Activated T-cell treated with anti-CD3 and anti-CD28 coated beads for 1 hour (primary cell): ENCODE data around the gene WWC2.
"Not testable (repeated sequence)": the region's sequence is repeated elsewhere in the genome, so short reads cannot be mapped to it uniquely, and the experiment has no call there.

Experiments used
- DNase-seq: peaks from one replicate; pipeline ENCODE4 v3.0.0-alpha.2; 2020; ENCODE audit warnings: low read depth

The WWC2 gene

DNA sequence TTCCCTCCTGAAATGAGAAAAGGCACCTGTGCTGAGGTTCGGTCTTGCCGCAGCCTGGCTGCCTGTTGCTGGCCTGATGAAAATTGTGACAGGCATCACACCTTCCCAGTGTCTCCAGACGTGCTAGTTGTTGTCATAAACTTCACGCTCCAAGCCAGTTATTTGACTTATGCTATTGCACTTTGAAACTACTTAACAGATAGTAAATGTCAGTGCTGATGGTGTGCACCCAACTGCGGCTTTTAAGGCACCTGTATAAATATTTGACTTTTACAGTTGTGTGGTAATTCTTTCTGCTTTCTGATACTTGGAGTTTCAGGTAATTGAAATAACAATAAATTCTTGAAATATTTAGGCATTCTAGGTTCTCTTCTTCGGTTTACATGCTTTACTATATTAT is 1.8 kb downstream of the WWC2 start:
- no peak for DNase-seq

DNA sequence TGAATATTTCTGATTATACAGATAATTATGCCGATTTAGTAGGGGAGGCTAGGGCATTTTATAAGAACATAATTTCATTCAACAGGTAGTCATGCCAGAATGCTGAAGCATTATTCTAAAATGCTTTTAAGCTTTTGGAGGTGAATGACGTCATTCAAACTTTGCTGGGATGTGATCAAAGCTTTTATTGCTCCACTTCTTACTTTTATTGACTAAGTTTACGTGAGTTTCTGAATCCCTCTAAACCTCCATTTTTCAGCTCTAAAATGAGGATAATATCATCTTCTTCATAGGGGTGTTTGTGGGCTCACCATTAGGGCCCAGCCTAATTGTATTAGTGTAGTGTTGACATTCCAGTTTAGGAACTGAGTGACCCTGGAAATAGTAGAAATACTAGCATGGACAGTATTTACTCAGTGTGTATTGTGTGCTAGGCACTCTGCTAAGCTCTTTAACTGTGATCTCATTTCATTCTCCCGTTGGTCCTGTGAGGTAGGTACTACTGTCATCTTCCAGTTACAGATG is 3.0 kb downstream of the WWC2 start:
- DNase-seq, result no peak

DNA sequence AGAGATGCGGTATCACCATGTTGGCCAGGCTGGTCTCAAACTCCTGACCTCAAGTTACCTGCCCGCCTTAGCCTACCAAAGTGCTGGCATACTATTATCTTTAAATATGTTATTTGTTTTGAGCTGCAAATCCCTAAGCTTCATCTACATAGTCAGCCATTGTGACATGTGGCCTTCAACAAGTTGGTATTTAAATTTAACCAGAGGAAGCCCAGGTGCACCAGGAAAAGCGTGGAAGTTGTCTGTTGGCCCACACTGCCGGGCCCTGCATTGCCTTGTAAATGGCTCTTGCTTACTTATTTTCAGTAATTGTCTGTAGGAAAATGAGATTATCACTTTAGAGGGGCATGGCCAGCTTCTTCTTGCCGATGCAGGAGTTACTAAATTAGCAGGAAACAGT is 6.0 kb downstream of the WWC2 start:
- DNase-seq, result no peak

DNA sequence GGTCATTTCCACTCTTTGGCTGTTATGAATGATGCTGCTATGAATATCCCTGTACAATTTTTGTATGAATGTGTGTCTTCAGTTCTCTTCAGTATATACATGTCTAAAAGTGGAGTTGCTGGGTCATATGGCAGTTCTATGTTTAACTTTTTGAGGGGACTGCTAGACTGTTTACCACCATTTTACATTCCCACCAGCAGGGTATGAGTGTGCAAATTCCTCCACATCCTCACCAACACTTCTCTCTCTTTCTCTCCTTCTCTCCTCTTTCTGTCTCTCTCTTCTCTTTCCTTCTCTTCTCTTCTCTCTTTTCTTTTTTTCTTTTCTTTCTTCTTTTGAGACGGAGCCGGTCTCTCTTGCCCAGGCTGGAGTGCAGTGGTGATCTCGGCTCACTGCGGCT is 7.8 kb downstream of the WWC2 start:
- no peak for DNase-seq

DNA sequence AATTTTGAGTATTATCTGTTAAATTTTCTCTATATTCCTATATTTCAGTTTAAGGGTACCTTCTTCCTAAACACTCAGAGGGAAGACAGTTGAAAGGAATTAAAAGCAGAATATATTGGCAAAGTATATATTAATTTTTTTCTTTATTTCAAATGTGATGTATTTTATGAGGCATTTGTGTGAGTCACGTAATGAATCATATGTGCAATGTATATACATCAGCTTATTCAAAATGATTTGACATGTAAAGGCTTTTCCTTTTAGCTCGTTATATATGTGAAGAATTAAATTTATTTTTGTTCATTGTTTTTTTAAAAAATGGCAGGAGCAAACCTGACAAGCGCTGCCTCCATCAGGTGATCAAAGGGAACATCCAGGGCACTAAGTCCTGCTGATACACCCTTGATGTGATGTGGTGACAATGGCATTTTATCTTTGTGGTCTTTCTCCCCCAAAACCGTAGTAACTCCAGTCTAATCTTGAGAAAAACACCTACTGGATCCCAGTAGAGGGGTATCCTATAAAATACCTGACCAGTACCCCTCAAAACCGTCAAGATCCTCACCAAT is 8.9 kb downstream of the WWC2 start:
- no peak for DNase-seq

DNA sequence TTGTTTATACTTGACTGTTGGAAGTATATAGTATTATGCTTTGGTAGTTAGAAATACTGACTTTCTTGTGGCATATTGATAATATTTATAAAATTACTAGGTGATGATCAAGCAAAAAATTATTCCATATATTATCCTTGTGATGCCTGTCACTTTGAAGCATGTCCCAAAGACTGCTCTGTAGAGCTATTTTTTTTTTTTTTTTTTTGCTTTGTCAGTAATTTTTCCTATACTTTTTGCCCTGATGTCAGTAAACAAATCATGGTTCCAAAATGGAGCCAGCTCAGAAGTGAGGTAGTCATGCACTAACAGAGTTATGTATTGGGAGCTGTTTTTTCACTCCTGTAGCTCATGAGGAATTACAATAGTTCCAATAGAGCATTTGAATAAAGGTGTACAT is 11.2 kb downstream of the WWC2 start:
- no peak for DNase-seq

DNA sequence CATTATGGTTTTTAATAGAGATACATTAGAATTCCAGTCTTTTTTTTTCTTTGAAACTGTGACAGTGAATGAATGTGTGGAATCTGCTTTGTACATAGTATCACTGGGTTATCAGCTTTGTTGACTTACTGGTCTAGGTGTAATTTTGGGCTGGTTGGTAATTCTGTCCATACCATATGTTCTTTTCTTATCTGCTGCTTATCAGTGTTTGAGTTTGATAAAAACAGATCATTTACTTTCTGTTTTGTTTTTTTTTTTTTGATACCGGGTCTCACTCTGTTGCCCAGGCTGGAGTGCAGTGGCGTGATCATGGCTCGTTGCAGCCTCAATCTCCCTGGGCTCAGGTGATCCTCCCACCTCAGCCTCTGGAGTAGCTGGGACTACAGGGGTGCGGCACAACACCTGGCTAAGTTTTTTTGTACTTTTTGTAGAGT is 12.4 kb downstream of the WWC2 start:
- no peak for DNase-seq

DNA sequence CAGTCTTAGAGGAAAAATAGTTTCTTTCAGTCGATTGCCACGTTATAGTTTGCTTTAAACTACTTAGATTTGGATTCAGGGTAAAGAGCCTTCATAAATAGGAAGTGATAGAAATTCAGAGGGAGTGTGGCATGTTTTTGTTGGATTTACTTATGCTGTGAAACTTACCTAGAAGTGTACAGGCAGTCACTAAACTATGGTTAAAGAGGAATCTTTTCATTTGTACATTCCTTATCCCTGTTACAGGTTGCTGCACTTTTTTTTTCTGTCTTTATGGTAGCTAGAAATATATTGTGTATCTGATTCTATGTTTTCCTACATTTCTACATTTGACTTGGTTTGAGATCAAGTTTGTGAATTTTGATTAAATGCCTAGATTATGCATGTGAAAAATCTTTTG is 19.1 kb downstream of the WWC2 start:
- DNase-seq, result no peak

DNA sequence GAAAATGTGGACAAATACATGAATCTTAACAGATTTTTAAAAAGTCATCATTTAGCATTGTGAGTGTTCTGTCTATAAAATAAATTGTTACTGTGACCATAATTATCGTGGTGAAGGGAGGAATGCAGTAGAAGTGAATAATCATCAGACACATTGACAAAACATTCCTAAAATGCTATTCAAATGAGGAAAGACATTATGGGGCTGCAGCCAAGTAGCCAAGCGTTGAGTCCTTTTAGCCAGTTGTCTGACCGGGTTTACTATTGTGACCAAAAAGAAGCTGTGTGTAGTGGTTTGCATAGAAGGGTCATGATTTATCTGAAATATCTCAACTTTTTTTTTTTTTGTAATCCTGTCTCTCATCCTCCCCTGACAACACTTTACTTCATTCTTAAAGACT is 19.5 kb downstream of the WWC2 start:
- no peak for DNase-seq

DNA sequence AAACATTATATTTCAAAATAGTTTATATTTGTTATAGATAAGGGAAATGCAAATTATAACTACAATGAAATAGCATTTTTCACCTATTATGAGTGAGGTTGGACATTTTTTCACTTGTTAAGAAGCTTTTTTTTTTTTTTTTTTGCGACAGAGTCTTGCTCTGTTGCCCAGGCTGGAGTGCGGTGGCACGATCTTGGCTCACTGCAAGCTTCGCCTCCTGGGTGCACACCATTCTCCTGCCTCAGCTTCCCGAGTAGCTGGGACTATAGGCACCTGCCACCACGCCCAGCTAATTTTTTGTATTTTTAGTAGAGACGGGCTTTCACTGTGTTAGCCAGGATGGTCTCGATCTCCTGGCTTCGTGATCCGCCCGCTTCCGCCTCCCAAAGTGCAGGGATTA is 22.6 kb downstream of the WWC2 start:
- DNase-seq, result not testable (repeated sequence)

DNA sequence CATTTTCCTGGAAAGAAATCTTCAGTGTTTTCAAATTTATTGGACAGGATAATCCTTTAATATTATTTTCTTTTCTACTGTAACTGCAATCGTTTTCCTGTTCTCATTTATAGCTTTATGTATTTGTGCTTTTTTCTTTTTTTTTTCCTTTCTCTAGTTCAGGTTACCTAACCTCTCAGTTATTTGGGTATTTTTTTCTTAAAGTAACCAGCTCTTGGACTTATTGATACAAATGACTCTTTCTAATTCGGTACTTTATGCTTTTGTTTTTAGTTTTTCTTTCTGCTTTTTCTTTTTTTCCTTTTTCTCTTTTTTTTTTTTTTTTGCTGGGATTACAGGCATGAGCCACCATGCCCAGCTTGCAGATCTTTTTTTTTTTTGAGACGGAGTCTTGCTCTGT is 25.2 kb downstream of the WWC2 start:
- no peak for DNase-seq

DNA sequence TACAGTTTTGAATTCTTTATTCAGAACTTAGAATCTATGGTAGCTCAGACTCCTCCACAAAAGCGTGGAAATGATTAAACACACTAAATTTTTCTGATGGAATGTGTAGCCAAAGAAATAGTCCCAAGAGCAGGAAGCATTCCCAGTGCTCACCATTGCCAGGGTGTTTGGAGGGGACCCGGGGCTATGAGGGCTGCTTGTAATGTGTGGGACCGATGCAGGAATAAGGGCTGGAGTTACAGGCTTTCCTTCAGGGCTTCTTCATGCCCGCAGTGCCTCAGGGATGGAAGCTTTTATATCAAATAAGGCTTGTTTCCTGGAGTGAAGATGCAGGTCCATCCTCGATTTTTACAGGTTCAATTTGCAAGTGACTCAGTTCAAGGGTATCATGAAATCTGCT is 25.8 kb downstream of the WWC2 start:
- no peak for DNase-seq

DNA sequence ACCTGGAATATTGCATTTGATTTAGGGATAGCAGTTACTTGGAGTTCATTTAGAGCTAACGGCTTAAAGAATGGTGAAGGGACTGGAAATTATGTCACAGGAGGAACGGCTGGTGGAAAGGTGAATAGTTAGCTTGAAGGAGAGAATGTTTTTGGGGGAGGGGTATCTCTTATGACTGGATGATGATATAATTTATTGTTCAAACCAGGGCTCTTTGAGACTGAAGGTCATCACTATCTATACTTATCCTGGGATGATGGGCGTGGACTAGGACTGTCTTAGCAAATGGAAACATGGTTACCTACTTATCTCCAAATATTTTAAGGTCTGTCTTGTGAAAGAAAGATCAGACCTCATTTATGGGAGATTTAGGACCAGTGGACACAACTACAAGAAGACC is 30.1 kb downstream of the WWC2 start:
- no peak for DNase-seq

DNA sequence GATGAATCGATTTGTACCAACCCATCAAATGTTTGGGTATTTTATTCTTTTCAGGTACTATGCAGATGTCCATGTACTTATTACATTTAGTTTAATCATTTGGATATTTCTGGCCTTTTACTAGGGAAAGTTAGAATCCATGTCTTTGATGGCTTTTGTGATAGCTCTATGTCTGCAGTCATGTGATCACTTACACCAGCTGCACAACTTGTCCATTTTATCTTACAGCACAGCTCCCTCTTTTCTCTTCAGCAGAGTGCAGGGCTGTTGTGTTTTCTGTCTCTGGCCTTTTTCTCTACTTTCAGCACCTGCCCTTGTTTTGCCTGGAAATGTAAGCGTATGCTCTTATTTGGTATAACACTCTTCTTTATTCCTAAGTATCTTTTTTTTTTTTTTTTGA is 30.6 kb downstream of the WWC2 start:
- no peak for DNase-seq

DNA sequence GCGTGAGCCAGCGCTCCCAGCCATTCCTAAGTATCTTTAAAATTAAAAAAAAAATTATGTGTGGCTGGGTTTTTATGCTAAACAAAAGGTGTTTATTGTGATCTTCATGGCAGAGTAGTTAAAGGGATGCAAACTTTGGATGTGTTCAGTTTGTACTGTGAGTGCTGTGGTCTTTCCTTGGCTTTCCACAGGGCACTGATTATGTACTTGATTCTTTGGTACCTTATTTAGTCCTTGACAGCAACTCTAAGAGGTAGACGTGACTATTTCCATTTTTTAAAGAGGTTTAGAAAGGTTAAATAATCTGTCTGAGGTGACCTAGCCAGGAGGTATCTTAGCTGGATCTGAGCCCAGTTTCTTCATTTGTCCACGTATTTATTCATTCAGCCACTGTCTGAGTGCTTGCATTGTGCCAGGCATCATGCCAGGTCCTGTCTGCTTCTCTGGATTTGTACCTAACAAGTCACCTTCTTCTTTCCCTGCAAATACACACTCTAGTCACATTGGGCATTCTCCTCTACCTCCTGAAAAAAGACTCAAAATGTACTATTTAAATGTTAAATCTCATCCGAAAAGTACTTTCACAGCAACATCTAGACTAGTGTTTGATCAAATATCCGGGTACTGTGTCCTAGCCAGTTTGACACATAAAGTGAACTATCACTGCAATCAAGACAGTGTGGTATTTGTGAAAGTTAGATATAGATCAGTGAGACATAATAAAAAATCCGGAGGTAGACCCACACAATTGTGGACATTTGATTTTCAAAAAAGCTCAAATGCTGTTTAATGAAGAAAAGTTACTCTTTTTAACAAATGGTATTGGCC is 31.5 kb downstream of the WWC2 start:
- DNase-seq, result no peak

DNA sequence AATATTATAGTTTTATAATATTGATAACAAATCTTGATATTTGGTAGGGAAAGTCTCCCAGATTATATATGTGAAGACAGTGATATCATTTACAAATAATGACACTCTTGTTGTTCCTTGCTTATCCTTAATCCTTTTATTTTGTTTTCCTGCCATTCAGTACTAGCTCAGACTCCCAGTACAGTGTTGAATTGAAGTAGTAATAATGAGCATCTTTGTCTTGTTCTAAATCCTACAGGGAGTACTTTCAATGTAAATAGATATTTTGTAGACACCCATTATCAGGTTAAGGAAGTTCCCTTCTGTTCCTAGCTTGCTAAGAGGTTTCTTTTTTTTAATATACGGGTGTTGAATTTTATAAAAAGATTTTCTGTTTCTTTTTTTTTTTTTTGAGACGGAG is 33.0 kb downstream of the WWC2 start:
- DNase-seq, result no peak

DNA sequence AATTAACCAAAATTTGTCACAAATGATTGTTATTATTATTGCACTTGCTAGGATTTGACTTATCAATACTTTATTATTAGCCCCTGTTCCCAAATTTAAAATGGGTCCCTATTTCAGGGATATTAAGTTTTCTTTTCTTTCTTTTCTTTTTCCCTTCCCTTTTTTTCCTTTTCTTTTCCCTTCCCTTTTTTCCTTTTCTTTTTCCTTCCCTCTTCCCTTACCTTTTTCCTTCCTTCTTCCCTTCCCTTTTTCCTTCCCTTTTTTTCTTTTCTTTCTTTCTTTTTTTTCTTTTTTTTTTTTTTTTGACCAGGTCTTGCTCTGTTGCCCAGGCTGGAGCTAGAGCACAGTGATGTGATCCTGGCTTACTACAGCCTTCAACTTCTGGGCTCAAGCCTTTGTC is 33.8 kb downstream of the WWC2 start:
- DNase-seq, result no peak

DNA sequence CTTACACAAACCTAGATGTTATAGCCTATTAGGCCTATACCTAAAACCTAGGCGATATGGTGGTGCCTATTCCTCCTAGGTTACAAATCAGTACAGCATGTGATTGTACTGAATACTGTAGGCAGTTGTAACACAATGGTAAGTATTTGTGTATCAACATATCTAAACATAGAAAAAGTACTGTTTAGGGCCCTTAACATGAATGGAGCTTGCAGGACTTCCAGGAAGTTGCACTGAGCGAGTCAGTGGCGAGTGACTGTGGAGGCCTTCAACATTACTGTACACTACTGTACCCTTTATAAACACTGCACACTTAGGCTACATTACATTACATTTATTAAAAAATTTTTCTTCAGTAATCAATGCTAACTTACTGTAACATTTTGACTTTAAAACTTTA is 37.8 kb downstream of the WWC2 start:
- no peak for DNase-seq

DNA sequence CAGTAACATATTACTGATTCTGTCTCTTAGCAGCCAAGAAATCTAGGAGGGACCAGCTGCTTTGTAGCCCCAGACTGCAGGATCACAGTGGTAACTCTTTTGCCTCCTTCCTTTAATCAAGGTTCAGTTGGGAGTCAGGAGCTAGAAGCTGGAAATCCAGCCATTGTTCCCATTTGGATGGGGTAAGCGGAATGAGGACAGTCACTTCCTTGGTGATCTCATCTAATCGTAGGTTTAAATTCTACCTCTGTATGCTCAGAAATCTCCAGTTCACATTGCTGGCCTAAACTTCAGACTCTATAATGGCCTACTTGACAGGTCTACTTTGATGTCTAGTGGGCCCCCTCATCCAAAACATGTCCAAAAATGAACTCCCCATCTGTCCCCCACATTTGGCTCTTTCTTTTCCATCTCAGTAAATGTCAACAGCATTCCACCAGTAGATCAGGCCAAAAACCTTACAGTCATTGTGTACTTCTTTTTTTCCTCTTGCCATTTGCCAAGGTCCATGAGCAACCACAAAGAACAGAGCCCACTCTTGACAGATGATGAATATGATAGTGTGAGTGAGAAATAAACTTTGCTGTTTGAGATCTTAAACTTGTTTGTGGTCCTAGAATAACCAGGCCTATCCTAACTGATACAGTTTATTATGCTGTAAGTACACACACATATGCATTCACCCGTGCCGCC is 40.1 kb downstream of the WWC2 start:
- no peak for DNase-seq

DNA sequence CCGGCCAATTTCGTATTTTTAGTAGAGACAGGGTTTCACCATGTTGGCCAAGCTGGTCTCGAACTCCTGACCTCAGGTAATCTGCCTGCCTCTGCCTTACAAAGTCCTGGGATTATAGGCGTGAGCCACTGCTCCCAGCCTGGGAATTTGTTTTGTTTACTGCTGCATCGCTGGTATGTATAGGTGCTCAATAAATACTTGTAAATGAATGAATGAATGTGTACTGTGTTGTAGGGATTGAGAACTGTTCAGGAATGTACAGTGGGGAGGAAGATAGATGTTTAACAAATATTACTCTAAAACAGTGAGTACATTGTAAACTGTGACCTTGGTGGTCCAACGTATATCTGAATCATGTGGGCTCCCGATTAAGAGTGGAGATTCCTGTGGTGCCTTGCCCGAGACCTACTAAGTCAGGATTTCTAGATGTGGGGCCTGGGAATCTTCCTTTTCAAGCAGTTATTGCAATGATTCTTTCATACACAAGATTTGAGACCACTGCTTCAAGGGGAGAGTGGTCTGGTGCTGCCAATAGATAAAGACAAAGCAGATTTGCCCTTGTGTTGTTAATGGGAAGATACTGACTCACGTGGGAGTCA is 41.0 kb downstream of the WWC2 start:
- DNase-seq, result no peak

DNA sequence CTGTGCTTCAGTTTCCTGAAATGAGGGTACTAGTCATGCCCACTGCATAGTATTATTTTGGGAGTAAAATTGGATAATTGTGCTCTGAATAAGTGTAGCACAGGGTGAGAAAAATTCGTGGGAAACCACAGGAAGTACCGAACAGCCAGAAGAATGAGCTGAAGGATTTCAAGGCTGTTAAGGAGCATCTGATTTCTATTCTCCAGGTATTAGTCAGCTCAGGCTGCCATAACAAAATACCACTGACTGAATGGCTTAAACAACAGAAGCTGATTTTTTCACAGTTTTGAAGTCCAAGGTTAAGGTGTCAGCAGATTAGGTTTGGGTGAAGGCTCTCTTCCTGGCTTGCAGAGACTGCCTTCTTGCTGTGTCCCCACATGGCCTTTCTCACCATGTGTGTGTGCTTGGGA is 41.9 kb downstream of the WWC2 start:
- no peak for DNase-seq

DNA sequence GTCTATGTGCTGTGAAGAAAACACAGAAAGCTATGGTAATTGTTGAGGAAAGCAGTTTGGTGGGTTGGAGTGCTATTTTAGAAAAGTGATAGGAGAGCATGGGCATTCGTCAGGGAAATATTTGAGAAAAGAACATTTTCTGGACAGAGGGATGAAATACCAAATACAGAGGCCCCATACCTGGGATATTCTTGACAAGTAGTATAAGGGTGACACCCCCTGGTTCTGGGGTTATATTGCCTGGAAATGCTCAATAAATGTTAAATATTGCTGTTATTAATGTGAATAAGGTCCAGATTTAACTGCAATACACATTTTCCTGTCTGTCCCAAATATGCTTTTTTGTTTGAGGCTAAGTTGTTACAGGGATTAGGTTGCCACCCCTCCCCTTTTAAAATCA is 42.9 kb downstream of the WWC2 start:
- DNase-seq, result no peak
